ENCODE results near the gene PYCARD.

DNA sequence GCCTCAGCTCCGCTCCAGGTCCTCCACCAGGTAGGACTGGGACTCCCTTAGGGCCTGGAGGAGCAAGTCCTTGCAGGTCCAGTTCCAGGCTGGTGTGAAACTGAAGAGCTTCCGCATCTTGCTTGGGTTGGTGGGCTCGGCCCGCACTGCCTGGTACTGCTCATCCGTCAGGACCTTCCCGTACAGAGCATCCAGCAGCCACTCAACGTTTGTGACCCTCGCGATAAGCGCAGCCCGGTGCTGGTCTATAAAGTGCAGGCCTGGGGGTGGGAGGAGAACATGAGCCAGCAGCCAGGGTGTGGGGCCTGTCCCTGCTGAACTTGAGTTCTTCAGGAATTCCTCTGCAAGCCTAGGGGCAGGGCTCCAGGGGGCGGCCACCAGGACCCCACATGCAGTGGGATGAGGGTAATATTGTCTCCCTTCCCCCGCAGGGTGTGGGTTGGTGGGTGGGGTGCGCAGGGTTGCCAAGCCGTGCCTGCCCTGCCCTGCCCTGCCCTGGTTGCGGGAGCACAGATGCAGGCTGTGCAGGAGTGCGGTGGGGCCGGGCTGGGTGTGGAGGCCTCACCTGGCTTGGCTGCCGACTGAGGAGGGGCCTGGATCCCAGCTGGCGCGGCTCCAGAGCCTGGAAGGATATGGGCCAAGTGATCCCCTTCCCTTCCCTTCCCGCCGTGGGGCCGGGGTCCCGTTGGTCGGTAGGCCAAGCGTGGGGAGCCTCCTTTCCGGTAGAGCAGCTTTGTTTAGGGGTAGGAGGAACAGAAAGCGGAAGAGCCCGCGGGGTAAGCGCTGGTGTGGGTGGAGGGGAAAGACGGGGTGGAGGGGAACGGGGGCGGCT, 762 bp downstream of the PYCARD start:
- TF ChIP-seq, protein P1, sequence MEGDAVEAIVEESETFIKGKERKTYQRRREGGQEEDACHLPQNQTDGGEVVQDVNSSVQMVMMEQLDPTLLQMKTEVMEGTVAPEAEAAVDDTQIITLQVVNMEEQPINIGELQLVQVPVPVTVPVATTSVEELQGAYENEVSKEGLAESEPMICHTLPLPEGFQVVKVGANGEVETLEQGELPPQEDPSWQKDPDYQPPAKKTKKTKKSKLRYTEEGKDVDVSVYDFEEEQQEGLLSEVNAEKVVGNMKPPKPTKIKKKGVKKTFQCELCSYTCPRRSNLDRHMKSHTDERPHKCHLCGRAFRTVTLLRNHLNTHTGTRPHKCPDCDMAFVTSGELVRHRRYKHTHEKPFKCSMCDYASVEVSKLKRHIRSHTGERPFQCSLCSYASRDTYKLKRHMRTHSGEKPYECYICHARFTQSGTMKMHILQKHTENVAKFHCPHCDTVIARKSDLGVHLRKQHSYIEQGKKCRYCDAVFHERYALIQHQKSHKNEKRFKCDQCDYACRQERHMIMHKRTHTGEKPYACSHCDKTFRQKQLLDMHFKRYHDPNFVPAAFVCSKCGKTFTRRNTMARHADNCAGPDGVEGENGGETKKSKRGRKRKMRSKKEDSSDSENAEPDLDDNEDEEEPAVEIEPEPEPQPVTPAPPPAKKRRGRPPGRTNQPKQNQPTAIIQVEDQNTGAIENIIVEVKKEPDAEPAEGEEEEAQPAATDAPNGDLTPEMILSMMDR (IDR thresholded peaks at IDR 0.05; ENCODE audit: poor library complexity, severe bottlenecking), result no peak
- TF ChIP-seq POLR2AphosphoS5 (IDR thresholded peaks at IDR 0.05) (peak; percentile 42), SMC3 (conservative IDR thresholded peaks at IDR 0.05; ENCODE audit: poor library complexity) (no peak), EZH2 (IDR thresholded peaks at IDR 0.05; ENCODE audit: borderline replicate concordance, insufficient read depth, low read length, poor library complexity, severe bottlenecking) (no peak), EP300 (conservative IDR thresholded peaks at IDR 0.05; ENCODE audit: poor library complexity, severe bottlenecking) (no peak), TAF1 (IDR thresholded peaks at IDR 0.05; ENCODE audit: low read depth) (no peak), RAD21 (conservative IDR thresholded peaks at IDR 0.05) (no peak)
- TF ChIP-seq, protein P2, sequence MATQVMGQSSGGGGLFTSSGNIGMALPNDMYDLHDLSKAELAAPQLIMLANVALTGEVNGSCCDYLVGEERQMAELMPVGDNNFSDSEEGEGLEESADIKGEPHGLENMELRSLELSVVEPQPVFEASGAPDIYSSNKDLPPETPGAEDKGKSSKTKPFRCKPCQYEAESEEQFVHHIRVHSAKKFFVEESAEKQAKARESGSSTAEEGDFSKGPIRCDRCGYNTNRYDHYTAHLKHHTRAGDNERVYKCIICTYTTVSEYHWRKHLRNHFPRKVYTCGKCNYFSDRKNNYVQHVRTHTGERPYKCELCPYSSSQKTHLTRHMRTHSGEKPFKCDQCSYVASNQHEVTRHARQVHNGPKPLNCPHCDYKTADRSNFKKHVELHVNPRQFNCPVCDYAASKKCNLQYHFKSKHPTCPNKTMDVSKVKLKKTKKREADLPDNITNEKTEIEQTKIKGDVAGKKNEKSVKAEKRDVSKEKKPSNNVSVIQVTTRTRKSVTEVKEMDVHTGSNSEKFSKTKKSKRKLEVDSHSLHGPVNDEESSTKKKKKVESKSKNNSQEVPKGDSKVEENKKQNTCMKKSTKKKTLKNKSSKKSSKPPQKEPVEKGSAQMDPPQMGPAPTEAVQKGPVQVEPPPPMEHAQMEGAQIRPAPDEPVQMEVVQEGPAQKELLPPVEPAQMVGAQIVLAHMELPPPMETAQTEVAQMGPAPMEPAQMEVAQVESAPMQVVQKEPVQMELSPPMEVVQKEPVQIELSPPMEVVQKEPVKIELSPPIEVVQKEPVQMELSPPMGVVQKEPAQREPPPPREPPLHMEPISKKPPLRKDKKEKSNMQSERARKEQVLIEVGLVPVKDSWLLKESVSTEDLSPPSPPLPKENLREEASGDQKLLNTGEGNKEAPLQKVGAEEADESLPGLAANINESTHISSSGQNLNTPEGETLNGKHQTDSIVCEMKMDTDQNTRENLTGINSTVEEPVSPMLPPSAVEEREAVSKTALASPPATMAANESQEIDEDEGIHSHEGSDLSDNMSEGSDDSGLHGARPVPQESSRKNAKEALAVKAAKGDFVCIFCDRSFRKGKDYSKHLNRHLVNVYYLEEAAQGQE (IDR thresholded peaks at IDR 0.05; ENCODE audit: borderline replicate concordance), result no peak

Data from neural cell (in vitro differentiated cells).